Renal pelvis (tissue), 4 donors: ENCODE measurements around the gene C9orf152. TPM values are rescaled to one million over a fixed set of nuclear protein-coding genes. Genes with fewer than 3 reads are reported as not detected.

Source experiments
- DNase-seq: peaks from one replicate; pipeline ENCODE4 v3.0.0-alpha.2; 2013
- polyA plus RNA-seq, 3 donors: library from polyadenylated mRNA; unstranded; fragments of 120-200 nt; gene quantifications; one replicate each; pipeline ENCODE4 v1.2.1, GENCODE V29; 2013; ENCODE audit not compliant: insufficient read length in 3 of 3

The C9orf152 gene
- polyA plus RNA-seq, 3 donors = 0.46 to 0.64 (median 0.50) TPM

DNA sequence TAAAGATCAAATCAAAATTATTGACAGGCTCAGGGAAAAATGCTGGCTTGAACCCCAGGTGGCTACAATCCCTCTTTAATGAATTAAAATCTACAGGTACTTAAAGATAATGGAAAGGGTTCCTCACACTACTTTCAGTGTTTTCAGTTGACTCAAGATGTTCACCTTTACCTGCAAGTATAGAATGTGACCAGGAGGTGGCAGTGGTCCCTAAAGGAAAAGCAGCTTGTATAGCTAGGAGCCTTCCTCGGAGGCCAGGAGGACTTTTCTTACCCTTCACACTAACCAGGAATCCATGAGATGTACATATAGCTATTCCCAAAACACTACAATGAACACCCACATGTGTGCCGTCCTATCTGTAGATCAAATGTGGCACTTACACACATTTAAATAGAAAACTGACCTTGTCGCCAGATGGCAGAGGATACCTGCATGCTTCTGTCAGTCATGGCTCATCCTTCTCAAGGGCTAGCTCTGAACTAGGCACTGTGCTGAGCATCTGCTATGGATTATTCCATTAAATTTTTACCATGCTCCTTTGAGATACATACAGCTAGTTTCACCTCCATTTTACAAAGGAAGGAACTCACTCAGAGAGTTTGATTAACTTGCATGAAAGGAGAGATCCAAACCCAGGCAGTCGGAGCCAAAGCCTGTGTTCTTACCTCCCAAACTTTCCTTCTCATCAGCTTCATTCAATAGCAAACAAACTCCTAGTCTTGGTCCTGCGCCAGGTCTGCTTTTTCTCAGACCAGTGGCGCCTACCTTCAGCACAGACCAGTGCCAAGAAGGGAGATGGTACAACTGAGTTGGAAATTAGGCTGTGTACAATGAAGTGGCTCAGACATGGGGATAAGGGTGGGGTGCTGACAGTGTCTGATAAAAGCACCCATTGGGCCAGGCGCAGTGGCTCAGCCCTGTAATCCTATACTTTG lies 24.5 kb downstream of the C9orf152 start:
- DNase-seq = peak; percentile 72

DNA sequence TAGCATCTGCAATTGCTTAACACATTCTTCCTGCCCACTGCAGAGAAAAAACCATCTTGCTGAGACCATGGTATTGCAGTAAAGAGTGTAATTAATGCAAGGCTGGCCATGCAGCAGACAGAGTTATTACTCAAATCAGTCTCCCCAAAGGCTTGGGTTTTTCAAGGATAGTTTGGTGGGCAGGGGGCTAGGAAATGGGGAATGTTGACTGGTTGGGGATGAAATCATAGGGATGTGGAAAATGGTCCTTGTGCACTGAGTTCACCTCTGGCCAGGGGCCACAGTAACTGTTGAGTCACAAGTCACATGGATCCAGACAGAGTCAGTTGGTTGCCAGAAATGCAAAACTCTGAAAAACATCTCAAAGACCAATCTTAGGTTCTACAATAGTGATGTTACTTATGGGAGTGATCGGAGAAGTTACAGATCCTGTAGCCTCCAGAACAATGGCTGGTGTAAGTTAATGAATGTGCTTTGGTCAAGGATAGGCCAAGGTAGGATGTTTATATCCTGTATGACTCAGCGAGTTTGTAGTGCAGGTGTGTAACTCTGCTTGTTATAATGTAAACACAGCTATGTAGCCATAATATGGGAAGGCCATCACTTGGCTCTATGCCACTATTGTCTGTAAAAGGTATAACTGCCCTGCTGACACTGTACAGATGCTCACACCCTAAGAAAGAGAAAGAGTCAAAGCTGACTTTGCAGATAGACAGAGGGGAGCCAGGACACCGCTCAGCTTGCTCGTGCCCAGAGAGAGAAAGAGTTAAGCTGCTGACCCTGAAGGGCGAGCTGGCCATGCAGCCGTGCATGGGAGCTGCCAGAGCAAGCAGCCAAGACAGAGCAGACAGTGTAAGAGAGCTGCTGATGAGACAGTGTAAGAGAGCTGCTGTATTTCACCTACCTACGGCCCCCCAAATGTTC lies 27.2 kb downstream of the C9orf152 start:
- DNase-seq = no peak

DNA sequence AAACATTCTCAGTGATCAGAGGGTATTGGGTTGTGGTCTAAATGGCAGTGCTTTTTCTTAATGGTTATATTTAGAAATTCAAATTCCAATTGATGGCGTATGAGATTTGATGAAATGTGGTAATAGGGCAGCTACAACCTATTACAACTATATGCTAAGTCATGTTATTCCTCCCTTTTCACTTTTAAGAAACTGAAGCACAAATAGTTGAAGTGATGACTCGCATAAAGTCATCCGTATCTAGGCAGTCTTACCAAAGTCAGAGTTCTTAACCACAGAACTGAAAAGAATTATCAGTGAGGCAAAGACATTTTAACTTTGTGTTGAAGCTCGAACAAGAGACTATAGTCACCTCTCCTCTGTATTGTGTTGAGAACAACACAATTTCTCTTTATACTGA lies 28.2 kb downstream of the C9orf152 start:
- DNase-seq = no peak

DNA sequence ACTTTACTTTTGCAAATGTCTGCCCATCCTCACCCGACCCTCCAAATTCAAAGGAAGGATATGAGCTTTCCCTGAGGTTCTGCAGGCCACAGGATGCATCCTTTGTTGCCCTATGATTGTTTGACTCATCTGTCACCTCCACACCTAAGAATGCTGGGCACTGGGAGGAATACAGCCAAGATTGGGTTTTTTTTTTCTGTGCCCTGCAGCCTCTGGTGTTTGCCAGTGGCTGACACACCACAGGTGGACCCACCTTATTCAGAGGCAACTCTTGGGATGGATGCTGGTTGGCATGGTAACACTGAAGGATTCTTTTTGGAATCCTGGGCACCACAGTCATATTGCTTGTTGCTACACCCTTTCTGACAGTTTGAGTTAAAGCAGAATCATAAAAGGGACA lies 29.7 kb downstream of the C9orf152 start:
- DNase-seq = no peak

DNA sequence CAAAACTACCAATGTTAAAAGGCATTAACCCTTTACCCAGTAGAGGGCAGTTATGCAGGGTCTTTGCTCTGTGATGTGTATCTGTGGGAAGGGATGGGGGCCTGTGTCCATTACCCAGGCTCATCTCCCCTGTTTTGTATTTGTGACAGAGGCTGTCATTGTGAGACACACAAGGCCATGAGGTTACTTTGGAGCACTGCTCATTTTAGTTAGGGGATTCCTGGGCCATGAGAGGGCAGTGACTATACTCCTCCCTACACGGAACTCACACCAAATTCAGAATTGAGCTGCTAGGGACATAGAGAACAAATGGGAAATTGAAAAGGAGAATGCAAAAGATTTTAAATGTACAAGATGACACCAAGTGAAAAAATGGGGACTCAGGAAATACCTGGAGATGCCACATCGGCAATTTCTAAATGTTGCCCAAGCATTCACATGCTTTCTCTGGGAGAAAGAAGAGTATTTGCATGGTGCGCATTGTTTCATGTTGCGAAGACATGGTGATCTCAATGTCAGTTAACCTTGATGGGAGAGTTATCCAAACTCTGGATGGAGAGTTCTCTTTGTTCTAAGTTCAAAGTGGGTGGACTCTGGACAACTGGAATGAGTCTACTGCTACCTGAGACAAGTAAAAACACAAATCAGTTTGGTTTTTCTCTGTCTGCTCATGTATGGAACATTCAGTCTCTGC lies 32.5 kb downstream of the C9orf152 start:
- no peak for DNase-seq

DNA sequence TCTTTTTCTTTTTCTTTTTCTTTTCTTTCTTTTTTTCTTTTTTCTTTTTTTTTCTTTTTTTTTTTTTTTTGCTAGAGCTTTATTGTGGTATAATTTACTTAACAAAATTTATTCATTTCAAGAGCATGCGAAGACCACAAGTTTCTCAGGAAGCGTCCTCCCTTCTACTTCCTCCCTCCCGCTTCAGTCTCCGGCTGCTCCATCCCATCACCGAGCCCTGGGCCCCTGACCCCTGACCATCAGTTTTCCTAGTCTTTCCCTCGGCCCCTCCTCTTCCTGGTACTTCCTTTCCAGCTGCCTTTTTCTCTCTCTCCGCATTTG lies 34.7 kb downstream of the C9orf152 start:
- no peak for DNase-seq

DNA sequence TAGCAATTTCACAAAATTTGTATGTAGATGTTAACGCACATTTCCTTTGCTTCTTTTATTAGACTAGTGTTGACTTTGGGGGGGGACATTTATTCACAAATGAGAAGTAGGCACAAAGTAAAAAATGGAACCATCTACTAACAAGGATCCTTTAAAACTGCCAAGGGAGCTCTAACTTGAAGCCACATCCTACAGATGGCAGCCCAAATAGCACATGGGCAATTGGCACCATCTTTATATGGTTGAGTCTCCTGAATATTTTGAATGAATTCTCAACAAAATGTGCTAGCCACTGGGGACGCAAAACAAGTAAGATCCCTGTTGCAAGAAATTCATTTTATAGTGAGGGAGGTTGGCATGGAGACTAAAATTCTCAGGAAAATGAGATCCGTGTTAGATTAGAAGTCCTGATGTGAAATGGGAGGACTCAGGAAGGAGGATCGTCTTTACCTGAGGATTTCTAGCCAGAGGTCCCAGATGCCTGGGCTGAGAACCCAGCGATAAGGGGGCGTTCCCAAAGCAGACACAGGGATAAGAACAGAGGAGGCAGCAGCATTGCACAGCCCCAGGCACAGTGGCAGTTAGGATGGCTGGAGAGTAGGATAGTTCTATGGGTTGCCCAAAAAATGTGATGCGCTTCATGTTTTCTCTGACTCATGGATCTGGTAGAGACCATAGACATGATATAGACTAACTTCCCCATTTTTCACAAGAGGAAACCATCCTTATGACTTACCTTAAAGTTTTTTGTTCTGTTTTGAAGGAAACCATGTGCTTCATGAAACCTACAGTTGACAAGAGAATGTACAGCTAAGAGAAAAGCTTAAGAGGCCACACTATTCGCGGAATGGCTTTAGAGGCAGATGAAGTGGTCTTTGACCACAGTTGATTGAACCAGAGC lies 37.4 kb downstream of the C9orf152 start:
- no peak for DNase-seq

DNA sequence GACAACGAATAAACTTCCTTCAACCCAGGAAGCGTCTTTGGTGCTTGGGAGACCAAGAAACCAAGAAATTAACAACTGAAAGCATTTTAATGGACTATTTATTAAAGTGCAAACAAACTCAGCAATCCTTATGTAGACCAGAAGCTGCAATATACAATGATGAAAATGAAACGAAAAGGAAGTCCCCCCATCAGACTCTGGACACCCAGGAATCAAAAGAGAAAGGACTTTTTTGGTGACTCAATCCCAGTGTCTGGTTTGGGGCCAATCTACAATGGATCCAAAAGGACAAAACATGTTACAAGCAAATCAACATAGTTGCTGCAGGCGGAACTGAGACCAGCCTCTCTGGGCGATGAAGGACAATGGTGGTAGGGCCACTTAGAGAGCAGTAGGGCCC lies 39.5 kb downstream of the C9orf152 start:
- no peak for DNase-seq

DNA sequence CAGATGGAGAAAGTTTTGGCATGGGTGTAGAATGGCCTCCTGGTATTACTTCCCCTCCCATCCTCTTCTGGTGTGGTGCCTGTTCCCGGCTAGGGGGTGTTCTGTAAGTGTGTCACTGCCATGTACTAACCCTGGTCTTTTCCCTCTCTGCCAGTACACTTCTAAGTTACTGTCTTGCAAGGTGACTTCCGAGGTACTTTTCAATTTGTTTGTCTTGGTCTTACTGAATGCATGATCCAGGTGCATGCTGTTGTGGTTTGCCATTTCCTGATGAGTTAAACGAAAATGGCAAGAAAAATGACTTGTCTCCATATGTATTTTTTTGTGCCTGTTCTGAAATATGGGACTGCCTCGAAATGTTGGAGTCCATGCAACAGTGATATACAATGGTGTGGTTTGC lies 46.0 kb downstream of the C9orf152 start:
- DNase-seq = no peak

DNA sequence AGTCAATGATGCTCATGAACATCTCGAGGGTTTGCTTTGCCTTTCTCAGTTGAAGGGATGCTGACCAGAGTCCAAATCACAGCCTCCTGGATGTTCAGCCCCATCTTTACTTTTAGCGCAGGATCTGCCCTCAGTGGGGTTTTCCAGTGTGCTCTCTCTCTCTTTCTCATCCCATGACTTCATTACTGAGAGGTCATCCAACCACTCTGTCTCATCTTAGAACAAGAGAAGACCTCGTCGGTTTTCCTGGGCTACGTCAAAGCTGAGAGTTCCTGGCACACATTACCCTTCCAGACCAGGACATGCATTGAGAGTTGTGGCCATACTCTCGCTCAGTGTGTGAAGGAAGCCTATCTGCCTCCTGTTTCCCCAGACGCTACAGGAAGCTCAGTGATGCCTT lies 47.3 kb downstream of the C9orf152 start:
- no peak for DNase-seq

DNA sequence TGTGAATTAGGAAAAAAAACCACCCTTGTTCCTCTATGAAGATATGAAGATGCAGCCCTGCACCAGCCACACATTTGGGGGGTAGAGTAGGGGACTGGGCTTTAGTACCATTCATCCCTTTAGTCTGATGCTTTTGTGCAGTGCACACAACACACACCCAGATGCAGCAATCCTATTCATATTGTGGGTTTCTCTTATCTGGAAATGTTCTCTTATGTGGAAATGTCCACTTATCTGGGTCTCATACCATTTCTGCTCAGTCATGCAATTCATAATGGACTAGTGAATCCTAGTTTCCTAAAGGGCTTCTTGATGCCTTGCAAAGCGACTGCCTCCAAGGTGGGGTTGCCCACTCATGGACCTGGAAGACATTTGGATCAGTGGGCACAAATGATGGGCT lies 47.8 kb downstream of the C9orf152 start:
- DNase-seq = no peak

DNA sequence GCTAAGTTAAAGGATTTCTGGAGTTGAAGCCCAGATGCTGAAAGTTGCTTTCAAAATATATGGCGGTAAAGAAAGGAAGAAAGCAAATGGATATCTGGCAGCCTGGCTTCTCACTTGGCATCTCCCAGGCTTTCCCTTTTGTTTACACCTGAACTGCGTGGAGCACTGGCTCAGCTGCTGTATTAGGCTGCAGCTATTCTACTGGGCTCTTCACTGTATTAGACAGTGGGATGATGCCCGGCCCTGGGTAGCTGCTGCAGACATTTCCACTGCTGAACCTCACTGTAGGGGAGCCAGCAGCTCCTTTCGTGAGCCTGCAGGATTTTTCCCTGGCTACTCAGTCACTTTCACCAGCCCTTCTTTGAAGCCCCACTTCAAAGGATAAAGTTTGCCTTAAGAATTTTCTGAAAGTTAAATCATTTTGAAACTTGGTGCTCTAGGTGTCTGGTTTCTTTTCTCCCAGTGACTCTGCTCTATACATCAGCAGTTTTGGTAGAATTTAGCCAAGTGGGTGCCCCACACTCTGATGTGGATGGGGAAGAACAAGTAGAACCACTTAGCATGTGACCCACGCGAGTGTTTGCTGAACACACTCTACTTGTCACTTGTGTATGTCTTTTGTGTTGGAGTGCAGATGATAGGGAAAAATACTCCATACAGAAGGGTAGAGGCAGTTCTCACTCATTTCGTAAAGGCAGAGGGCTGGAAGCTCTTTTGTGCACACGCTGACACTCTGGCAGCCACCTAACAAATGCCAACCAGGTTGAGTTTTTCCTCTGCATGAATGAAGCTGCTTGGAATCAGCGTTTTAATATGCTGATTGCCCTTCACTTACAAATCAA lies 49.9 kb downstream of the C9orf152 start:
- DNase-seq = no peak

DNA sequence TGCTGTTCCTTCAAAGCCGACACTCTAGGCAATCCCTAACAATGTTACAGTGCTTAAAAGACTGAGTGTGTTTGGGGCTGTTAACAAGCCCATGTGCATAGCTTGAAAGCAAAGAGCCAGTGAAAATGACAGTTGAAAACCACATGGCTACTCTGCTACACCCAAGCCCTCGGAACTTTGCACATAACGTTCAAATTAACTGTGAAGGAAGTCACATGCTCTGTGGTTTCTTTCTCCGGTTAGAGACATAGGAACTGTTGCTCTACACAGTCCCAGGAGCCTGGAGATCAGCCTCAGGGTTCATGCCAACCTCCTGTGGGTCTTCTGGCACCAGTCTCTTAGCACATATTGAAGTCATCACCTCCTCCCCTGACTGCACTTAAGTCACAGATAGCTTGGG lies 51.1 kb downstream of the C9orf152 start:
- DNase-seq = no peak

DNA sequence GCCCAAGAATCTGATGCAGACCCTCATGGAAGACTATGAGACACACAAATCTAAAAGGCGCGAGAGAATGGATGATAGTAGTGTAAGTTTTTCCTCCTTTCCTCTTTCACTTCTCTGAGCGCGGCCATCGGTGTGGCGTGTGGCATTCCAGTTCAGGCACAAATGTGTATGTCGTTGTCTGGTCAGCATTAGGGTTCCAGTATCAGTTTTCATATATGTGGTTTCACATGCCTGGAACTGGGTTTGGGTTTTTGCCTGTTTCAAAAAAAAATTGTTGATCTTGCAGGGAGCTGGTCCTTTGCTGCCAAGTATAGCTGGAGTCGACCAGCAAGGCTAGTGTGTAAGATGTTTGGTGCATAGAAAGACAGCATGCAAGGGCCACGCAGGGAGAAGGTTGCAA lies 51.5 kb downstream of the C9orf152 start:
- no peak for DNase-seq

DNA sequence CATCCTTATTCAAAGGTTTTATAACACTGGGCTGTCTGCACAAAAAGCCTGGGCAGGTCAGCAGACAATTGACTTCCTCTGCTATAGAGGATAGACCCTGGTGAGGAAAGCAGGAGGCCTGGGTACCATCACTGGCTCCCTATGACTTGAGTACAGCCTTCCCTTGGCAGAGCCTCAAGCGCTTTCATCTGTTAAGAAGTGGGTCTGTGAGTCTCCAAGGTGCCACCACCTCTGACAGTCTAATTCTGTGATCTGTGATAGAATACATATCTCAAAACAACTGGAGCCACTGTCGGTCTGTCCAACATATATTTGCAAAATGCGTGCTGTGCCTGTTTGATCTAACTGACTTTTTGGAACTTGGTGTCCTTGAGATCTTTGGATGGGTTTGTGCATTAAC lies 52.2 kb downstream of the C9orf152 start:
- DNase-seq = no peak

DNA sequence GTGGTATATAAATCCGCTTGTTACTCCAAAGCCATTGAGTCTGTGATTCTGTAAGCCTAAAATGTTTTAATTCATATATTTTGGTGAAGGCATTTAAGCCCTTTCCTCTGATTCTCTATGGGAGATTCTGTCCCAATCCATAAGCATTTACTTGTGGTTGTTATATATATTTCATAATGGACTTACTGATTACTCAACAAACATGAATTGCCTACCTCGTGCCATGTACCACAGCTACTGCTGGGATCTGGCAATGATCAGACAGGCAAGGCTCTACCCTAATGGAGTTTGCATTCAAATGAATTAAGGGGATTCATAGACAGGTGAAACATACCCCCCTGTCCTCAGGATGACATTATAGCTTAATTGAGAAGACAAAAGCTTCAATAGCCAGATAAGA lies 54.5 kb downstream of the C9orf152 start:
- DNase-seq = no peak

DNA sequence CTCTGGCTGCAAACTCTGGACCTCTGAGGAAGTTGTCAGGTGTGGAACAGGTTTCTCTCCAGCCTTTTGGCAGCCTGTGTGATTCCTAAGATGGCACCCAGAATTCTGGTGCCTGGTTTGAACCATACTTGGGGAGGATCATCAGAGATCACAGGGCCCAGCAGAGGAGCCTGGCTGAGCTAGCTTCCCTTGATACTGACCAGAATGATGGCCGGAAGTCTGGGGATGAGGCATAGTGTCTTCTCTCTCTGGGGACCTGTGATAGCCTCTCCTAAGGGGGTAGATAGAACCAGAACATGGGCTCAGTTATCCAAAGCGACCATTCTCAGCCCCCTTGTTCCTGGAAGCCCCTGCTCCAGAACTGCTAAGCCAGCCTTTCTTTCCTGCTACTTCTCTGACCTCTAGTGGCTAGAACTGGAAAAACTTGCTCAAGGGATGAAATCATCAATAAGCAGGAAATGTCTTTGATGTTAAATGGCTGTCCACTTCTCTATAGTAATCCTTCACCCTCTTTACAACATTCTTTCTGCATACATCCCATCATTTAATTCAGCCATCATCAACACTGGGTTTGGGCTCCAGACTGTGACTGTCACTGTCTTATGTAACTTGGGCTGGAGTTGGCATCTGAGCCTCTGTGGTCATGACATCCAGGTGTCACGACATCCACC lies 55.1 kb downstream of the C9orf152 start:
- peak; percentile 61 for DNase-seq
